KMS-11 (cell line): ENCODE results near the gene GLT8D1.

Experiments
- H2AFZ ChIP-seq: fragments of 200-600 bp; sonication (generic); 2 replicates; pipeline ENCODE4 v1.6.1; 2016; ENCODE audit warnings: antibody characterized with exemption, mixed run types, low read depth
- H3K27ac ChIP-seq: fragments of 200-600 bp; sonication (generic); 2 replicates; pipeline ENCODE4 v1.6.1; 2016; ENCODE audit warnings: mild to moderate bottlenecking, mixed run types
- H3K27me3 ChIP-seq: fragments of 200-600 bp; sonication (generic); 2 replicates; pipeline ENCODE4 v1.6.1; 2017; ENCODE audit warnings: mild to moderate bottlenecking, low read depth, mixed run types, moderate library complexity; ENCODE audit not compliant: insufficient read depth
- H3K36me3 ChIP-seq: fragments of 200-600 bp; sonication (generic); 2 replicates; pipeline ENCODE4 v1.6.1; 2017; ENCODE audit warnings: mild to moderate bottlenecking, mixed run types; ENCODE audit not compliant: insufficient read depth
- H3K4me1 ChIP-seq: fragments of 200-600 bp; sonication (generic); 2 replicates; pipeline ENCODE4 v1.6.1; 2016; ENCODE audit warnings: mild to moderate bottlenecking, low read depth, mixed run types; ENCODE audit not compliant: poor library complexity, severe bottlenecking
- H3K4me2 ChIP-seq: fragments of 200-600 bp; sonication (generic); 2 replicates; pipeline ENCODE4 v1.7.0; 2016; ENCODE audit warnings: mild to moderate bottlenecking, mixed run types
- H3K4me3 ChIP-seq: fragments of 200-600 bp; sonication (generic); IDR thresholded peaks from 2 replicates; pipeline ENCODE4 v1.6.1; 2017; ENCODE audit warnings: low read depth, low read length, mixed read lengths; ENCODE audit not compliant: insufficient read depth
- H3K79me2 ChIP-seq: fragments of 200-600 bp; sonication (generic); 2 replicates; pipeline ENCODE4 v1.6.1; 2016; ENCODE audit warnings: low read depth, mixed run types; ENCODE audit not compliant: insufficient read depth
- H3K9ac ChIP-seq: fragments of 200-600 bp; sonication (generic); 2 replicates; pipeline ENCODE4 v1.6.1; 2016; ENCODE audit warnings: mild to moderate bottlenecking, mixed run types
- H4K20me1 ChIP-seq: fragments of 200-600 bp; sonication (generic); 2 replicates; pipeline ENCODE4 v1.6.1; 2016; ENCODE audit warnings: mild to moderate bottlenecking, mixed run types; ENCODE audit not compliant: insufficient read depth
- TF ChIP-seq, protein P1 (sequence below): fragments of 200-600 bp; sonication (generic); conservative IDR thresholded peaks from 2 replicates; pipeline ENCODE4 v1.6.1; 2017; ENCODE audit warnings: low read depth, mild to moderate bottlenecking, antibody characterized with exemption, low read length, moderate library complexity, mixed read lengths

Gene GLT8D1

DNA sequence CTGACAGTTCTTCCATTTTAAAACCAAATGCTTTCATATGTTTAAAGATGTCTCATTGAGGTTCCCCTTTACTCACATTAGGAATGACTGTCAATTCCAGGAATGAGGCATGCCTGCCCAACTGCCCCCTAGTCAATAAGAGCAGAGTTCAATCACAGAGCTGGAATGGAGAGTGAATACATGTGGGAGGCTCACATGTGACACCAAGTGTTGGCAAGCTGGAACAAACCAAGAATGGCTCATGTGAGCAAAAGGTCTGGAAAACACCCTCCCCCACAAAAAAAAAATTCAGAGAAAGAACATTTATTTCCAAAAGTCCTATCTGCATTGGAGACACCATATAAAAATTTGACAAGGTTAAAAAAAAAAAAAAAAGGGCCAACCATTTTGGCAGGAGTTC lies 23.6 kb downstream of the GLT8D1 start:
- Histone ChIP-seq H3K9ac (0 out of 2 replicates have a peak overlapping the region, but pooled peaks have one; percentile 13), H3K36me3 (no peaks in the 10 kb centered on the region), H3K79me2 (peaks cover 41% of the 10 kb centered on the region), H4K20me1 (no peaks in the 10 kb centered on the region), H2AFZ (no peak overlapping the region), H3K4me2 (peak overlapping the region; percentile 50; the same call in 1 of the 2 replicates), H3K4me3 (no peak overlapping the region), H3K27me3 (no peaks in the 10 kb centered on the region), H3K27ac (peak overlapping the region; percentile 42; the same call in 1 of the 2 replicates), H3K4me1 (peaks cover 47% of the 10 kb centered on the region)
- TF ChIP-seq, protein P1, sequence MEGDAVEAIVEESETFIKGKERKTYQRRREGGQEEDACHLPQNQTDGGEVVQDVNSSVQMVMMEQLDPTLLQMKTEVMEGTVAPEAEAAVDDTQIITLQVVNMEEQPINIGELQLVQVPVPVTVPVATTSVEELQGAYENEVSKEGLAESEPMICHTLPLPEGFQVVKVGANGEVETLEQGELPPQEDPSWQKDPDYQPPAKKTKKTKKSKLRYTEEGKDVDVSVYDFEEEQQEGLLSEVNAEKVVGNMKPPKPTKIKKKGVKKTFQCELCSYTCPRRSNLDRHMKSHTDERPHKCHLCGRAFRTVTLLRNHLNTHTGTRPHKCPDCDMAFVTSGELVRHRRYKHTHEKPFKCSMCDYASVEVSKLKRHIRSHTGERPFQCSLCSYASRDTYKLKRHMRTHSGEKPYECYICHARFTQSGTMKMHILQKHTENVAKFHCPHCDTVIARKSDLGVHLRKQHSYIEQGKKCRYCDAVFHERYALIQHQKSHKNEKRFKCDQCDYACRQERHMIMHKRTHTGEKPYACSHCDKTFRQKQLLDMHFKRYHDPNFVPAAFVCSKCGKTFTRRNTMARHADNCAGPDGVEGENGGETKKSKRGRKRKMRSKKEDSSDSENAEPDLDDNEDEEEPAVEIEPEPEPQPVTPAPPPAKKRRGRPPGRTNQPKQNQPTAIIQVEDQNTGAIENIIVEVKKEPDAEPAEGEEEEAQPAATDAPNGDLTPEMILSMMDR, result no peak

DNA sequence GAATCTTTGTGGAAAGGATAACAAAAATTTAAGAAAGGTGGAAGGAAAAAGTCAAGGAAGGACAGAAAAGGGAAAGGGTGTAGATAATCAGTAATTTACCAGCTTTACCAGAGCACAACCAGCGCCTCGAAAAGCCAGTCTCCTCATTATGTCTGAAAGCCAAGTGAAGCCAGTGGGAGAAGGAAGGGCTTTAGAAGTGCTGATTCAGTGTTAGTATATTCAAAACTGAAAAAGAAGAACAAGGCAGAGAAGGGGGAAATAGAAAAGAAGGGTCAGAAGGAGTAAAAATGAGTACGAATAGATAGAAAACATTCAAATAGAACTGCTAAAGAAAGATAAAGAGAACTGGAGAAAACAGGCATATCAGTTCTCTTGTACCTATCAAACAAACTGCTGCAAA lies 24.0 kb downstream of the GLT8D1 start:
- TF ChIP-seq, protein P1, result no peak
- Histone ChIP-seq H3K36me3 (no peaks in the 10 kb centered on the region), H3K4me2 (peak overlapping the region; percentile 50; the same call in 1 of the 2 replicates), H3K4me1 (peaks cover 46% of the 10 kb centered on the region), H2AFZ (no peak overlapping the region), H3K9ac (0 out of 2 replicates have a peak overlapping the region, but pooled peaks have one; percentile 13), H4K20me1 (no peaks in the 10 kb centered on the region), H3K4me3 (no peak overlapping the region), H3K27ac (peak overlapping the region; percentile 42; the same call in 1 of the 2 replicates), H3K27me3 (no peaks in the 10 kb centered on the region), H3K79me2 (peaks cover 36% of the 10 kb centered on the region)

DNA sequence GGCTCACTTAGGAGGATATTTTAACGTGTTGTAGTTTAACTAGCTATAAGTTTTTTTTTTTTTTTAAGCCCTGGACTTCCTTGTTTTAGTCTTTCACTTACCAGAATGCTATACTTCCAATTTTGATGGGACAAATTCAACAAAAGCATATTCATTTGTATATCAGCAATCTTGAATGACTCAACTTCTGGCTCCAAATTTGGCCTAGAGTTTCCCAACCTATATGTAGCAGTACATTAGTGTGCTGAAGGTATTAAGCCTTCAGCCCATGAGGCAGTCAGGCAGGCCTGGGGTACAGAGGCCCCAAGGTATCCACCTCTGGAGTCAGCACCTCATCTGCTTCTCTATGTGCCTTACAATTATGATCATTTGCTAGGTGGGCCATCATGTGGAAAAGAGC lies 25.8 kb downstream of the GLT8D1 start:
- TF ChIP-seq, protein P1, result no peak
- Histone ChIP-seq H3K4me3 (no peak overlapping the region), H3K4me1 (peaks cover 46% of the 10 kb centered on the region), H3K4me2 (no peak overlapping the region), H3K27me3 (no peaks in the 10 kb centered on the region), H3K36me3 (no peaks in the 10 kb centered on the region), H3K79me2 (peaks cover 24% of the 10 kb centered on the region), H4K20me1 (no peaks in the 10 kb centered on the region), H2AFZ (no peak overlapping the region), H3K9ac (no peak overlapping the region), H3K27ac (no peak overlapping the region)

DNA sequence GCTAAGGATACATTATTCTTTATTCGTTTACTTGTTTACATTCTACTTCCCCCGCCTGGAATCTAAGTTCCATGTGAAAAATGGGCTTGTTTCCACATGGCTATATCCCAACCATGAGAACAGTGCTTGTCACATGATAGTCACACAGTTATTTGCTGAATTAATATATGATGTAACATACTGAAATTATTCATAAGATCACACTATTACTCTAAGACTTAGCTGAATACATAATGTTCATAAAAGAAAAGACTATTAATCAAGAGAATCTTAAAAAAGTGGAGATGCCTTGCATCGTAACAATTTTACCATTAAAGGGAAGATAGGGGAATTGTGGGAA lies 26.4 kb downstream of the GLT8D1 start:
- Histone ChIP-seq H3K4me2 (no peak overlapping the region), H4K20me1 (no peaks in the 10 kb centered on the region), H2AFZ (no peak overlapping the region), H3K4me3 (no peak overlapping the region), H3K4me1 (peaks cover 41% of the 10 kb centered on the region), H3K36me3 (no peaks in the 10 kb centered on the region), H3K27me3 (no peaks in the 10 kb centered on the region), H3K79me2 (peaks cover 18% of the 10 kb centered on the region), H3K9ac (no peak overlapping the region), H3K27ac (no peak overlapping the region)
- TF ChIP-seq, protein P1, result no peak
